Measurements from ENCODE around the gene P2RX4.

DNA sequence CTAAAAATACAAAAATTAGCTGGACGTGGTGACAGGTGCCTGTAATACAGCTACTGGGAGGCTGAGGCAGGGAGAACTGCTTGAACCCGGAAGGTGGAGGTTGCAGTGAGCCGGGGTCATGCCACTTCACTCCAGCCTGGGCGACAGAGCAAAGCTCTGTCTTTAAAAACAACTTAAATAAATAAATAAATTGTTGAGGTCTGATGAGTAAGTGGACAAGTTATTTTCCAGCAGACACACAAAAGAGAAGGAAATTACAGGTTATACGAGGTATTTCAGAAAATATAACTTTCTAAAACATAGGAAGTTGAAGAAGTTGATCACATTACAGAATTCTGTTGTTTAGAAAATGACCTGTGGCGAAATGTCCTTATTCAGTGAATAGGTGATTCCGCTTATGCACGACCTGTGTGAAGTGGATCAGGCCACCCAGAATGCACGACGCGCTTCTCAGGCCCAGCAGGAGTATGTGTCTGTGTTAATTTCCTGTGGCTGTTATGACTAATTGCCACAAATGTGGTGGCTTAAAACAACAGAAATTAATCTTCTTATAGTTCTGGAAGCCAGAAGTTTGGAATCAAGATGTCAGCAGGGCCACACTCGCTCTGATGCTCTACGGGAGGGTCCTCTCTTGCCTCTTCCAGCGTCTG is 39.2 kb upstream of the P2RX4 start:
- TF ChIP-seq, protein P1, sequence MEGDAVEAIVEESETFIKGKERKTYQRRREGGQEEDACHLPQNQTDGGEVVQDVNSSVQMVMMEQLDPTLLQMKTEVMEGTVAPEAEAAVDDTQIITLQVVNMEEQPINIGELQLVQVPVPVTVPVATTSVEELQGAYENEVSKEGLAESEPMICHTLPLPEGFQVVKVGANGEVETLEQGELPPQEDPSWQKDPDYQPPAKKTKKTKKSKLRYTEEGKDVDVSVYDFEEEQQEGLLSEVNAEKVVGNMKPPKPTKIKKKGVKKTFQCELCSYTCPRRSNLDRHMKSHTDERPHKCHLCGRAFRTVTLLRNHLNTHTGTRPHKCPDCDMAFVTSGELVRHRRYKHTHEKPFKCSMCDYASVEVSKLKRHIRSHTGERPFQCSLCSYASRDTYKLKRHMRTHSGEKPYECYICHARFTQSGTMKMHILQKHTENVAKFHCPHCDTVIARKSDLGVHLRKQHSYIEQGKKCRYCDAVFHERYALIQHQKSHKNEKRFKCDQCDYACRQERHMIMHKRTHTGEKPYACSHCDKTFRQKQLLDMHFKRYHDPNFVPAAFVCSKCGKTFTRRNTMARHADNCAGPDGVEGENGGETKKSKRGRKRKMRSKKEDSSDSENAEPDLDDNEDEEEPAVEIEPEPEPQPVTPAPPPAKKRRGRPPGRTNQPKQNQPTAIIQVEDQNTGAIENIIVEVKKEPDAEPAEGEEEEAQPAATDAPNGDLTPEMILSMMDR (IDR thresholded peaks at IDR 0.05; ENCODE audit: low read length) = no peak
- no peak for TF ChIP-seq EZH2phosphoT487 (IDR thresholded peaks at IDR 0.05; ENCODE audit: low read length)
